Calu3 (cell line): Measurements from ENCODE around the gene ATP1A2. TPM values are rescaled to one million over a fixed set of nuclear protein-coding genes. Genes with fewer than 3 reads are reported as not detected.

Source experiments
- BruUV-seq: library from RNA; stranded (reverse); fragments of 400-500 nt; replicated peaks from 2 replicates; lab custom pipeline; 2021; lab: Mats Ljungman, UMichigan
- CTCF ChIA-PET: fragments of 300-600 bp; sonication (Branson Sonifier 250); formaldehyde crosslinking; loops from one replicate; lab custom pipeline; 2022; ENCODE audit warnings: antibody characterized with exemption; lab: Charles Lee
- DNase-seq: peaks from one replicate; pipeline ENCODE4 v3.0.0; 2022
- H3K27ac Mint-ChIP-seq: one replicate; pipeline ENCODE4 v1.8.0; 2022; ENCODE audit warnings: mixed read lengths; ENCODE audit not compliant: unreplicated experiment
- H3K27me3 Mint-ChIP-seq: one replicate; pipeline ENCODE4 v1.8.0; 2022; ENCODE audit warnings: mixed read lengths; ENCODE audit not compliant: unreplicated experiment
- H3K36me3 Mint-ChIP-seq: one replicate; pipeline ENCODE4 v1.8.0; 2022; ENCODE audit warnings: mild to moderate bottlenecking, moderate library complexity, mixed read lengths; ENCODE audit not compliant: insufficient read depth, unreplicated experiment
- H3K4me1 Mint-ChIP-seq: one replicate; pipeline ENCODE4 v1.8.0; 2022; ENCODE audit warnings: mild to moderate bottlenecking, low read depth, mixed read lengths; ENCODE audit not compliant: unreplicated experiment
- H3K4me3 Mint-ChIP-seq: one replicate; pipeline ENCODE4 v1.8.0; 2022; ENCODE audit warnings: mild to moderate bottlenecking, low read depth, moderate library complexity, mixed read lengths; ENCODE audit not compliant: unreplicated experiment
- H3K9me3 Mint-ChIP-seq: one replicate; pipeline ENCODE4 v1.8.0; 2022; ENCODE audit warnings: low read depth, mixed read lengths; ENCODE audit not compliant: unreplicated experiment
- intact Hi-C: fragments of 100-400 bp; cut with micrococcal nuclease; formaldehyde crosslinking; loops from one replicate; pipeline ENCODE4 v1.10.0; 2022; ENCODE audit not compliant: unreplicated experiment
- total RNA-seq: library from RNA; stranded (reverse); gene quantifications from 2 replicates; pipeline ENCODE4 v1.2.3, GENCODE V29; 2022
- TF ChIP-seq, protein P1 (sequence below): fragments of 200-600 bp; IDR thresholded peaks from one replicate; pipeline ENCODE4 v1.8.0; 2022; ENCODE audit warnings: antibody characterized with exemption; ENCODE audit not compliant: unreplicated experiment

The ATP1A2 gene
- total RNA-seq, 1 experiment from 2014 or later, result not detected

DNA sequence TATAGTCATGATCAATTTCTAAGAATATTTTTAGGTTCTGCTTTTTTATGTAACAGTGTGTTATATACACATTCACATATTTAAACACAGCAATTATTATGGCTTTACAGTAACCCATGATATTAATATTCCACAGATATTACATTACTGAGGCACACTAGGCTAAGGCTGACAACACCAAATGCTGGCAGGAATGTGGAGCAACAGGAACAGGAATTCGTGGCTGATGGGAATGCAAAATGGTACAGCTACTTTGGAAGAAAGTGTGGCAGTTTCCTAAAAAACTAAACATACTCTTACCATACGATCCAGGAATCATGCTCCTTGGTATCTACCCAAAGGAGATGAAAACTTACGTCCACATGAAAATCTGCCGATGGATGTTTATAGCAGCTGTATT is 36.1 kb upstream of the ATP1A2 start:
- CTCF ChIA-PET, result interaction anchor here (0.6 to 3.3 kb wide), 9 partner anchors 7 to 124 kb away, joined by 3 to 14 read pairs (median 6); partner anchors contain the start of genes IGSF8 and KCNJ10
- H3K27ac Mint-ChIP-seq, result no peak overlapping the region
- peaks cover 90% of the 10 kb centered on the region for H3K27me3 Mint-ChIP-seq
- no TSS peak for BruUV-seq
- peaks cover 9% of the 10 kb centered on the region for H3K4me1 Mint-ChIP-seq
- no peak overlapping the region for H3K4me3 Mint-ChIP-seq
- peaks cover 4% of the 10 kb centered on the region for H3K36me3 Mint-ChIP-seq
- DNase-seq, result no peak
- intact Hi-C loops, result loop anchor here (2.0 to 5.0 kb wide), 2 partner anchors 33 to 47 kb away; partner anchors contain the start of gene PIGM
- H3K9me3 Mint-ChIP-seq, result no peaks in the 10 kb centered on the region
- TF ChIP-seq, protein P1, sequence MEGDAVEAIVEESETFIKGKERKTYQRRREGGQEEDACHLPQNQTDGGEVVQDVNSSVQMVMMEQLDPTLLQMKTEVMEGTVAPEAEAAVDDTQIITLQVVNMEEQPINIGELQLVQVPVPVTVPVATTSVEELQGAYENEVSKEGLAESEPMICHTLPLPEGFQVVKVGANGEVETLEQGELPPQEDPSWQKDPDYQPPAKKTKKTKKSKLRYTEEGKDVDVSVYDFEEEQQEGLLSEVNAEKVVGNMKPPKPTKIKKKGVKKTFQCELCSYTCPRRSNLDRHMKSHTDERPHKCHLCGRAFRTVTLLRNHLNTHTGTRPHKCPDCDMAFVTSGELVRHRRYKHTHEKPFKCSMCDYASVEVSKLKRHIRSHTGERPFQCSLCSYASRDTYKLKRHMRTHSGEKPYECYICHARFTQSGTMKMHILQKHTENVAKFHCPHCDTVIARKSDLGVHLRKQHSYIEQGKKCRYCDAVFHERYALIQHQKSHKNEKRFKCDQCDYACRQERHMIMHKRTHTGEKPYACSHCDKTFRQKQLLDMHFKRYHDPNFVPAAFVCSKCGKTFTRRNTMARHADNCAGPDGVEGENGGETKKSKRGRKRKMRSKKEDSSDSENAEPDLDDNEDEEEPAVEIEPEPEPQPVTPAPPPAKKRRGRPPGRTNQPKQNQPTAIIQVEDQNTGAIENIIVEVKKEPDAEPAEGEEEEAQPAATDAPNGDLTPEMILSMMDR, result no peak

GRCh38 chr1:160080381-160081100 is 35.0 kb upstream of the ATP1A2 start:
- peaks cover 79% of the 10 kb centered on the region for H3K27me3 Mint-ChIP-seq
- H3K9me3 Mint-ChIP-seq, result no peaks in the 10 kb centered on the region
- H3K27ac Mint-ChIP-seq, result no peak overlapping the region
- H3K36me3 Mint-ChIP-seq, result peaks cover 4% of the 10 kb centered on the region
- peaks cover 9% of the 10 kb centered on the region for H3K4me1 Mint-ChIP-seq
- CTCF ChIA-PET, result interaction anchor here (0.6 to 3.3 kb wide), 5 partner anchors 10 to 287 kb away, joined by 4 to 14 read pairs (median 7); partner anchors contain the start of gene KCNJ10
- TF ChIP-seq, protein P1, result no peak
- DNase-seq, result no peak
- BruUV-seq, result no TSS peak
- intact Hi-C loops, result loop anchor here (10.0 kb wide), 1 partner anchor 146 kb away; no protein-coding TSS in a partner anchor
- no peak overlapping the region for H3K4me3 Mint-ChIP-seq

- Mint-ChIP-seq H3K27ac (no peak within 1 kb of the TSS), H3K4me3 (no peak within 1 kb of the TSS), H3K27me3 (peaks cover 70% of the 10 kb centered on the region), H3K36me3 (peaks cover 4% of the 10 kb centered on the region), H3K4me1 (peaks cover 9% of the 10 kb centered on the region), H3K9me3 (no peaks in the 10 kb centered on the region)
- CTCF ChIA-PET, result interaction anchor here (0.7 to 1.7 kb wide), 3 partner anchors 10 to 287 kb away, joined by 4 to 8 read pairs (median 7); partner anchors contain the start of genes IGSF8 and KCNJ10
- no TSS peak for BruUV-seq
- TF ChIP-seq, protein P1, result no peak
- no peak for DNase-seq
- intact Hi-C loops, result loop anchor here (10.0 kb wide), 1 partner anchor 147 kb away; no protein-coding TSS in a partner anchor
These were observed 34.2 kb upstream of the ATP1A2 start, which contains the start of gene KCNJ9 for GRCh38 chr1:160081261-160081936. TSS of gene KCNJ9 (plus strand) at chr1:160081538. CDS start at chr1:160084031, 2,493 bp downstream.

- Mint-ChIP-seq H3K27me3 (peaks cover 59% of the 10 kb centered on the region), H3K36me3 (peaks cover 4% of the 10 kb centered on the region)
- CTCF ChIA-PET, result interaction anchor here (0.6 to 1.5 kb wide), 3 partner anchors 12 to 478 kb away, joined by 4 to 7 read pairs (median 5); partner anchors contain the start of gene IGSF8
These were observed 33.1 kb upstream of the ATP1A2 start for GRCh38 chr1:160082487-160082886.

More at GRCh38 chr1:160082487-160082886, 33.1 kb upstream of the ATP1A2 start:
- DNase-seq, result no peak
- no TSS peak for BruUV-seq
- TF ChIP-seq, protein P1, result no peak
- H3K27ac Mint-ChIP-seq, result no peak overlapping the region
- intact Hi-C loops, result loop anchor here (10.0 kb wide), 1 partner anchor 148 kb away; no protein-coding TSS in a partner anchor
- H3K4me3 Mint-ChIP-seq, result no peak overlapping the region
- no peaks in the 10 kb centered on the region for H3K9me3 Mint-ChIP-seq
- peaks cover 9% of the 10 kb centered on the region for H3K4me1 Mint-ChIP-seq
